Endodermal cell (in vitro differentiated cells): ENCODE results near the gene ECM1. TPM values are rescaled to one million over a fixed set of nuclear protein-coding genes. Genes with fewer than 3 reads are reported as not detected.

Experiments used
- DNase-seq: peaks from one replicate; pipeline ENCODE4 v3.0.0-alpha.2; 2017
- H3K27ac ChIP-seq: 2 replicates; pipeline ENCODE4 v1.5.1; 2013; ENCODE audit warnings: mild to moderate bottlenecking, low read depth, low read length, moderate library complexity
- H3K27me3 ChIP-seq: 2 replicates; pipeline ENCODE4 v1.6.1; 2013; ENCODE audit warnings: mild to moderate bottlenecking, low read length, moderate library complexity; ENCODE audit not compliant: insufficient read depth, control insufficient read depth, poor library complexity, severe bottlenecking
- H3K36me3 ChIP-seq: 2 replicates; pipeline ENCODE4 v1.7.0; 2013; ENCODE audit warnings: mild to moderate bottlenecking, low read length, moderate library complexity; ENCODE audit not compliant: control insufficient read depth, insufficient read depth
- H3K4me1 ChIP-seq: one replicate; pipeline ENCODE4 v1.7.0; 2013; ENCODE audit warnings: low read length; ENCODE audit not compliant: control insufficient read depth, insufficient read depth
- H3K4me3 ChIP-seq: 2 replicates; pipeline ENCODE4 v1.5.1; 2013; ENCODE audit warnings: mild to moderate bottlenecking, low read length, moderate library complexity
- H3K9ac ChIP-seq: 2 replicates; pipeline ENCODE4 v1.6.1; 2013; ENCODE audit warnings: mild to moderate bottlenecking, low read length, moderate library complexity; ENCODE audit not compliant: poor library complexity, severe bottlenecking; ENCODE audit errors: extremely low read depth
- H3K9me3 ChIP-seq: 2 replicates; pipeline ENCODE4 v1.6.1; 2013; ENCODE audit warnings: mild to moderate bottlenecking, low read length, moderate library complexity; ENCODE audit not compliant: control insufficient read depth
- H3K27ac Mint-ChIP-seq: 2 replicates; pipeline ENCODE4 v1.8.0; 2020; ENCODE audit warnings: mixed read lengths
- H3K27me3 Mint-ChIP-seq: 2 replicates; pipeline ENCODE4 v1.8.0; 2021; ENCODE audit warnings: mild to moderate bottlenecking, mixed read lengths; ENCODE audit not compliant: insufficient read depth
- H3K36me3 Mint-ChIP-seq: 2 replicates; pipeline ENCODE4 v1.8.0; 2020; ENCODE audit warnings: low read depth, mixed read lengths
- H3K4me1 Mint-ChIP-seq: 2 replicates; pipeline ENCODE4 v1.8.0; 2020; ENCODE audit warnings: mixed read lengths
- H3K4me3 Mint-ChIP-seq: 2 replicates; pipeline ENCODE4 v1.8.0; 2020; ENCODE audit warnings: mild to moderate bottlenecking, moderate library complexity, mixed read lengths
- H3K9me3 Mint-ChIP-seq: 2 replicates; pipeline ENCODE4 v1.8.0; 2020; ENCODE audit warnings: mild to moderate bottlenecking, mixed read lengths
- CTCF ChIP-seq: fragments of 200-600 bp; sonication (generic); conservative IDR thresholded peaks from 2 replicates; pipeline ENCODE4 v1.5.0; 2021; ENCODE audit warnings: antibody characterized with exemption, mild to moderate bottlenecking
- WGBS, 2 experiments: methylation state at CpG; one replicate each; pipeline versions ENCODE4 v1.1.5 to v1.1.7; 2013; ENCODE audit warnings: missing lambda C conversion rate in 2 of 2, mixed read lengths in 1 of 2; ENCODE audit not compliant: insufficient coverage in 1 of 2, insufficient read length in 1 of 2; 5-methylcytosine and 5-hydroxymethylcytosine counted together
- long read RNA-seq, 4 experiments: library from polyadenylated mRNA in 2 of 4; library from RNA in 1 of 4; library from capped mRNA in 1 of 4; stranded (forward) in 3 of 4; unstranded in 1 of 4; transcript quantifications; one replicate each; pipeline ENCODE4 v2.0.0, GENCODE V29; 2020 to 2021; ENCODE audit warnings: inconsistent platforms in 1 of 4
- polyA plus RNA-seq, 2 experiments: library from polyadenylated mRNA; stranded (reverse); fragments of 50-300 nt; gene quantifications; one replicate each; pipeline ENCODE4 v1.2.3, GENCODE V29; 2013
- total RNA-seq, 2 donors: library from RNA; stranded (reverse); fragmentation: NEBNext Ultra II Directional in 1 of 2; extraction: Animal tissue kit (Norgen Biotek cat#: 25700) in 1 of 2; gene quantifications; 2 replicates in 1 of 2; 3 replicates in 1 of 2; pipeline ENCODE4 v1.2.1, GENCODE V29; 2021

ECM1 gene
- 1 to 10 TPM; 4.8 to 5.6 TPM for total RNA-seq
- 5.6 TPM for polyA plus RNA-seq (2013, experiment 1 of 2)
- polyA plus RNA-seq (2013, experiment 2 of 2): 8.3 TPM
- long read RNA-seq, experiment 1, partial matches to known transcripts: 2 of 6 reads
- long read RNA-seq, experiment 1, other reads (novel, unspliced or antisense): 1 of 6 reads
- long read RNA-seq, experiment 2, transcript ECM1-202 (10 exons, 2,070 nt): major isoform, 10 of 14 reads
- long read RNA-seq, experiment 2, partial matches to known transcripts: 1 of 14 reads
- long read RNA-seq, experiment 2, other reads (novel, unspliced or antisense): 3 of 14 reads
- long read RNA-seq, experiment 3, transcript ECM1-202 (10 exons, 2,070 nt): major isoform, 6 of 7 reads
- long read RNA-seq, experiment 3, partial matches to known transcripts: 0 of 7 reads
- long read RNA-seq, experiment 3, other reads (novel, unspliced or antisense): 1 of 7 reads
- long read RNA-seq, experiment 4, transcript ECM1-202 (10 exons, 2,070 nt): major isoform, 7 of 7 reads
- long read RNA-seq, experiment 4, partial matches to known transcripts: 0 of 7 reads
- long read RNA-seq, experiment 4, other reads (novel, unspliced or antisense): 0 of 7 reads

DNA sequence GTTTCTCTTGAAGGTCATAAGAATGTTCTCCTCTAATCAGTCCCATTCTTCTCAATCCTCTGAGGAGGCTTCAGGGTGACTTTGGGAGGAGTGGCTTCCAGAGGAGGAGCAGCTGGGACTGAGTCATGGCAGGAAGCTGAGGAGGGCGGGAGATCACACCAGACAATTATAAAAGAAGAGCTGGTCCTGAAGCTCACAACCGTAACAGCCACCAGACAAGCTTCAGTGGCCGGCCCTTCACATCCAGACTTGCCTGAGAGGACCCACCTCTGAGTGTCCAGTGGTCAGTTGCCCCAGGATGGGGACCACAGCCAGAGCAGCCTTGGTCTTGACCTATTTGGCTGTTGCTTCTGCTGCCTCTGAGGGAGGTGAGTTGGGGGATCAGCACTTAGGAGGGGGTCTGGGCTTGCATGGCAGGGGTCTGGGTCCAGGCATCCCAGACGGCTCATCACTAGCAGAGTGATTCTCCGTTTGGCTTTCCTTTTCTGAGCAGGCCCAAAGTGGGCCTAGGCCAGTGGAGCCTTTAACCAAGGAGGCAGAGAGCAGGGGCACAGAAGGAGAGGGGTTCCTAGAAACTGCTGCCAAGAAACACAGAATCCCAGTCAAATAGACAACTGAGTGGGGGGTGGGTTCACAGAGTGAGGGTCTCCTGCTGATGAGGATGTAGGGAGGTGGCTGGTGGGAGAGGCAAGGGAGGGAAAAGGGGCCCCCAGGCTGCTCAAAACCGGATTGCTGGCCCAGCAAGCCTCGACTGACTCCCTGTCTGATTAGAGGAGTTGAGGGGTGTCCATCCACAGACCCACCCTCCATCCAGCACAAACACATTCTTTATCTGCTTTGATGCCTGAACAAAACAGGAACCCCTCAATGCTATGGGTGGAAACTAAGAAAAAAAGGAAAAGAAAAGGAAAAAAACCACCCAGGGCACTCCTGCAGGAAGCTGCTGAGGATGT lies at the start of gene ECM1:
TSS of gene ECM1 (plus strand) at position 198 of the 953 bp plus-strand sequence. CDS start at position 299, 101 bp downstream.
- no peak within 1 kb of the TSS for H3K27ac ChIP-seq
- no peaks in the 10 kb centered on the region for H3K9me3 ChIP-seq
- peak within 1 kb of the TSS; percentile 86 for H3K27ac Mint-ChIP-seq
- no peak within 1 kb of the TSS for H3K4me3 Mint-ChIP-seq
- H3K9ac ChIP-seq: no peak within 1 kb of the TSS
- peaks cover 30% of the 10 kb centered on the region for H3K36me3 Mint-ChIP-seq
- H3K36me3 ChIP-seq: peaks cover 33% of the 10 kb centered on the region
- peaks cover 48% of the 10 kb centered on the region for H3K4me1 Mint-ChIP-seq
- no peaks in the 10 kb centered on the region for H3K9me3 Mint-ChIP-seq
- no peaks in the 10 kb centered on the region for H3K27me3 ChIP-seq
- H3K4me3 ChIP-seq: no peak within 1 kb of the TSS
- H3K27me3 Mint-ChIP-seq: no peaks in the 10 kb centered on the region
- peak; percentile 68 for DNase-seq
- TF ChIP-seq CTCF: no peak
- WGBS, 2 experiments: 73 to 89% methylated on average over 2 to 5 of the region's 7 CpGs
- H3K4me1 ChIP-seq: peaks cover 20% of the 10 kb centered on the region

DNA sequence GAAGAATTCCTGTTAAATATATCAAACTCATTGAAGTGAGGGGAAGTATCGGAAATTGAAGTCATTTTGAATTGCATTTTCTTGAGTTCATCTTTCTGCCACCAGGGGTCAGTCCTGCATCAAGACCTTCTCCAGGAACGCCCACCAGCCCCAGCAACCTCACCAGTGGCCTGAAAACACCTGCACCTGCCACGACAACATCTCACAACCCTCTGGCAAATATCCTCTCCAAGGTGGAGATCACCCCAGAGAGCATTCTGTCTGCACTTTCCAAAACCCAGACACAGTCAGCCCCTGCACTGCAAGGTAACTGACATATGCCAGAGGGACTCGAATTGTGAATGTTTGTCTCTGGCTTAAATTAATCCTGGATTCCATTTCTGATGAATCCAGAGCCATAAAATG lies 43.5 kb upstream of the ECM1 start:
- no peak overlapping the region for H3K27ac ChIP-seq

More for the DNA sequence above, 43.5 kb upstream of the ECM1 start:
- Mint-ChIP-seq H3K27me3 (no peaks in the 10 kb centered on the region), H3K4me1 (no peaks in the 10 kb centered on the region), H3K27ac (no peak overlapping the region), H3K9me3 (no peaks in the 10 kb centered on the region), H3K4me3 (no peak overlapping the region), H3K36me3 (peaks cover 48% of the 10 kb centered on the region)
- no peaks in the 10 kb centered on the region for H3K9me3 ChIP-seq
- 75 to 79% methylated on average over 2 to 4 of the region's 4 CpGs for WGBS, 2 experiments
- peaks cover 36% of the 10 kb centered on the region for H3K36me3 ChIP-seq
- H3K27me3 ChIP-seq: no peaks in the 10 kb centered on the region
- no peak overlapping the region for H3K9ac ChIP-seq
- no peaks in the 10 kb centered on the region for H3K4me1 ChIP-seq
- TF ChIP-seq CTCF: peak; percentile 86
- H3K4me3 ChIP-seq: no peak overlapping the region
- peak; percentile 87 for DNase-seq
